HL-60 (cell line): ENCODE data around the gene APBB2.

ENCODE experiments used
- DNase-seq, 2 experiments: peaks; one replicate each; pipeline ENCODE4 v3.0.0-alpha.2; 2010 to 2020; ENCODE audit warnings: low read depth in 1 of 2, low spot score in 1 of 2
- H3K27ac ChIP-seq: fragments of 250-450 bp; sonication (Bioruptor Pico); replicated peaks from 2 replicates; pipeline ENCODE4 v1.5.1; 2020; ENCODE audit warnings: mild to moderate bottlenecking, moderate library complexity
- H3K27me3 ChIP-seq: fragments of 250-450 bp; sonication (Bioruptor Pico); 2 replicates; pipeline ENCODE4 v1.5.1; 2021; ENCODE audit warnings: mild to moderate bottlenecking, moderate library complexity; ENCODE audit not compliant: insufficient read depth, poor library complexity, severe bottlenecking
- H3K4me3 ChIP-seq: replicated peaks from 2 replicates; pipeline ENCODE4 v1.5.1; 2011; ENCODE audit warnings: mild to moderate bottlenecking, control low read depth, low read length; ENCODE audit not compliant: insufficient read depth
- GABPA ChIP-seq: IDR thresholded peaks from 2 replicates; pipeline ENCODE4 v1.6.1; 2012; ENCODE audit warnings: low read depth
- POLR2AphosphoS5 ChIP-seq: IDR thresholded peaks from 2 replicates; pipeline ENCODE4 v1.6.1; 2012; ENCODE audit warnings: low read depth
- REST ChIP-seq: IDR thresholded peaks from 2 replicates; pipeline ENCODE4 v1.6.1; 2012; ENCODE audit warnings: low read depth; ENCODE audit not compliant: insufficient replicate concordance
- SPI1 ChIP-seq: IDR thresholded peaks from 2 replicates; pipeline ENCODE4 v1.6.1; 2012; ENCODE audit warnings: low read depth, mild to moderate bottlenecking, borderline replicate concordance
- TF ChIP-seq, protein P1 (sequence below): IDR thresholded peaks from one replicate; pipeline ENCODE4 v1.5.1; 2011; ENCODE audit warnings: low read length, control low read depth, inconsistent platforms; ENCODE audit not compliant: insufficient read depth

APBB2 gene

GRCh38 chr4:40963897-40964478 is 250.4 kb downstream of the APBB2 start:
- H3K4me3 ChIP-seq = no peak overlapping the region
- no peak for TF ChIP-seq POLR2AphosphoS5
- TF ChIP-seq REST = no peak
- TF ChIP-seq SPI1 = no peak
- TF ChIP-seq, protein P1, sequence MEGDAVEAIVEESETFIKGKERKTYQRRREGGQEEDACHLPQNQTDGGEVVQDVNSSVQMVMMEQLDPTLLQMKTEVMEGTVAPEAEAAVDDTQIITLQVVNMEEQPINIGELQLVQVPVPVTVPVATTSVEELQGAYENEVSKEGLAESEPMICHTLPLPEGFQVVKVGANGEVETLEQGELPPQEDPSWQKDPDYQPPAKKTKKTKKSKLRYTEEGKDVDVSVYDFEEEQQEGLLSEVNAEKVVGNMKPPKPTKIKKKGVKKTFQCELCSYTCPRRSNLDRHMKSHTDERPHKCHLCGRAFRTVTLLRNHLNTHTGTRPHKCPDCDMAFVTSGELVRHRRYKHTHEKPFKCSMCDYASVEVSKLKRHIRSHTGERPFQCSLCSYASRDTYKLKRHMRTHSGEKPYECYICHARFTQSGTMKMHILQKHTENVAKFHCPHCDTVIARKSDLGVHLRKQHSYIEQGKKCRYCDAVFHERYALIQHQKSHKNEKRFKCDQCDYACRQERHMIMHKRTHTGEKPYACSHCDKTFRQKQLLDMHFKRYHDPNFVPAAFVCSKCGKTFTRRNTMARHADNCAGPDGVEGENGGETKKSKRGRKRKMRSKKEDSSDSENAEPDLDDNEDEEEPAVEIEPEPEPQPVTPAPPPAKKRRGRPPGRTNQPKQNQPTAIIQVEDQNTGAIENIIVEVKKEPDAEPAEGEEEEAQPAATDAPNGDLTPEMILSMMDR = no peak
- no peak for TF ChIP-seq GABPA
- DNase-seq = no peak
- no peaks in the 10 kb centered on the region for H3K27me3 ChIP-seq
- H3K27ac ChIP-seq = no peak overlapping the region

DNA sequence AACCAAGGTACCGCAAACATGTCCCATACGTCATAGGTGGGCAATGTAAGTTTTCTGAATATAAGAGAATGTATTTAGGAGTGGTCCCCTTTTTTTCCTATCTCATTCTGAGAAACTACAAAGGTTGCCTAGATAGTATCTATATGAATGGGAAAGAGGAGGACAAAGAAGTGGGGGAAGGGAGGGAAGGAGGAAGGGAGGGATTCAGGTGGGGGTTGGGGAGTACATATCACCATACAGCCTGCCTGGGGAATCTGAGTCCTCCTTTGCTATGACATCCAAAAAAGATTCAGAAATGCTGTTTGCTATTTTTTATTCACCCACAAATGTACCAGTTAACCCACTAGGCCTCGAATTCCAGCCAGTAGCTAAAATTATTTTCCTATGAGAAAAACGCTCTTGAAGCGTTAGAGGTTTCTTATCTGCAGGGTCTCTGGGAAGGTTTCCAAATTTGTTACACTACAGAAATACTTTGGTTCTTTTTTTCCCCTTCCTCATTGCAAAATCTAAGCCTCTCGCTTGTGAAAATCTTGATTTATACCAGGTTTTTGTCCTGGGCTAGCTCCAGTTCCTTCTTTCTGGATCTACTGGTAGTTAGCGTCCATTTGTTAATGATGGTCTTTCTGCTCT is 251.7 kb downstream of the APBB2 start:
- Histone ChIP-seq H3K4me3 (no peak overlapping the region), H3K27me3 (no peaks in the 10 kb centered on the region), H3K27ac (no peak overlapping the region)
- DNase-seq = no peak
- TF ChIP-seq REST (no peak), SPI1 (no peak), GABPA (no peak), POLR2AphosphoS5 (no peak)

DNA sequence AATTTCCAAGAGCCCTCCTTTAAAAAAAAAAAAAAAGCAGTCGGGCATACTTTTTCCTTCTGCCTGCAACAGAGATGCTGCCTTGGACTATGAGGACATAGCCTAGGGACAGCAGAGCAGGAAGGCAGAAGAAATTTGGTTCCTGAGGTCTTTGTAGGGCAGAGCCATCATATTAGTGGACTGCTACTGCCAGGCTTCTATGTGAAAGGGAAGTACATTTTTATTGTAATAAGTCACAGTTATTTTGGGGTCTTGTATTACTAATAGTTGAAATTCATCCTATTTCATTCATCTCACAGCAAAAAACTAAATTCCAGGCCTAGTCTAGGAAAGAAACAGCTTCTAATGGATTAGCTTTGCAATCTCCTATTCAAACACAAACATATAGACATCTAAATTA is 253.4 kb downstream of the APBB2 start:
- Histone ChIP-seq H3K27me3 (no peaks in the 10 kb centered on the region), H3K4me3 (no peak overlapping the region), H3K27ac (no peak overlapping the region)
- TF ChIP-seq REST (no peak), SPI1 (no peak), GABPA (no peak), POLR2AphosphoS5 (no peak)
- TF ChIP-seq, protein P1 = no peak
- DNase-seq = no peak
